Measurements from ENCODE around the gene DCTN1. TPM values are rescaled to one million over a fixed set of nuclear protein-coding genes. Genes with fewer than 3 reads are reported as not detected.

Gene DCTN1
- total RNA-seq, 3 donors from 2014 or later, result 114 to 159 (median 116) TPM

DNA sequence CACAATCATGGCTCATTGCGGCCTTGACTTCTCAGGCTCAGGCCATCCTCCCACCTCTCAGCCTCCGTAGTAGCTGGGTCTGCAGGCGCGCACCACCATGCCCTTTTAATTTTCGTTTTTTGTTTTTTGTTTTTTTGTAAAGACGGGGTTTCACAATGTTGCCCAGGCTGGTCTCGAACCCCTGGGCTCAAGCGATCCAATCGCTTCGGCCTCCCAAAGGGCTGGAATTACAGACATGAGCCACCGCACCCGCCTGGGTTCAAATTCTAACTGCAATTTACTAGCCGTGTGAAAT, 12.3 kb upstream of the DCTN1 start:
- Histone ChIP-seq H3K4me3 (no peak overlapping the region), H3K36me3 (ENCODE audit: low read depth) (no peaks in the 10 kb centered on the region), H3K9me3 (no peaks in the 10 kb centered on the region), H3K4me1 (ENCODE audit: low read depth) (peaks cover 10% of the 10 kb centered on the region)
- DNase-seq (peak in 1 of 3 donors; percentile 38), ATAC-seq (no peak)
- intact Hi-C loops (cut with DNase I, micrococcal nuclease), result loop anchor here in 1 of 2 donors (10.0 kb wide), 1 partner anchor 58 kb away; no protein-coding TSS in a partner anchor
- TF ChIP-seq, protein P1, sequence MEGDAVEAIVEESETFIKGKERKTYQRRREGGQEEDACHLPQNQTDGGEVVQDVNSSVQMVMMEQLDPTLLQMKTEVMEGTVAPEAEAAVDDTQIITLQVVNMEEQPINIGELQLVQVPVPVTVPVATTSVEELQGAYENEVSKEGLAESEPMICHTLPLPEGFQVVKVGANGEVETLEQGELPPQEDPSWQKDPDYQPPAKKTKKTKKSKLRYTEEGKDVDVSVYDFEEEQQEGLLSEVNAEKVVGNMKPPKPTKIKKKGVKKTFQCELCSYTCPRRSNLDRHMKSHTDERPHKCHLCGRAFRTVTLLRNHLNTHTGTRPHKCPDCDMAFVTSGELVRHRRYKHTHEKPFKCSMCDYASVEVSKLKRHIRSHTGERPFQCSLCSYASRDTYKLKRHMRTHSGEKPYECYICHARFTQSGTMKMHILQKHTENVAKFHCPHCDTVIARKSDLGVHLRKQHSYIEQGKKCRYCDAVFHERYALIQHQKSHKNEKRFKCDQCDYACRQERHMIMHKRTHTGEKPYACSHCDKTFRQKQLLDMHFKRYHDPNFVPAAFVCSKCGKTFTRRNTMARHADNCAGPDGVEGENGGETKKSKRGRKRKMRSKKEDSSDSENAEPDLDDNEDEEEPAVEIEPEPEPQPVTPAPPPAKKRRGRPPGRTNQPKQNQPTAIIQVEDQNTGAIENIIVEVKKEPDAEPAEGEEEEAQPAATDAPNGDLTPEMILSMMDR (IDR thresholded peaks at IDR 0.05), result no peak

DNA sequence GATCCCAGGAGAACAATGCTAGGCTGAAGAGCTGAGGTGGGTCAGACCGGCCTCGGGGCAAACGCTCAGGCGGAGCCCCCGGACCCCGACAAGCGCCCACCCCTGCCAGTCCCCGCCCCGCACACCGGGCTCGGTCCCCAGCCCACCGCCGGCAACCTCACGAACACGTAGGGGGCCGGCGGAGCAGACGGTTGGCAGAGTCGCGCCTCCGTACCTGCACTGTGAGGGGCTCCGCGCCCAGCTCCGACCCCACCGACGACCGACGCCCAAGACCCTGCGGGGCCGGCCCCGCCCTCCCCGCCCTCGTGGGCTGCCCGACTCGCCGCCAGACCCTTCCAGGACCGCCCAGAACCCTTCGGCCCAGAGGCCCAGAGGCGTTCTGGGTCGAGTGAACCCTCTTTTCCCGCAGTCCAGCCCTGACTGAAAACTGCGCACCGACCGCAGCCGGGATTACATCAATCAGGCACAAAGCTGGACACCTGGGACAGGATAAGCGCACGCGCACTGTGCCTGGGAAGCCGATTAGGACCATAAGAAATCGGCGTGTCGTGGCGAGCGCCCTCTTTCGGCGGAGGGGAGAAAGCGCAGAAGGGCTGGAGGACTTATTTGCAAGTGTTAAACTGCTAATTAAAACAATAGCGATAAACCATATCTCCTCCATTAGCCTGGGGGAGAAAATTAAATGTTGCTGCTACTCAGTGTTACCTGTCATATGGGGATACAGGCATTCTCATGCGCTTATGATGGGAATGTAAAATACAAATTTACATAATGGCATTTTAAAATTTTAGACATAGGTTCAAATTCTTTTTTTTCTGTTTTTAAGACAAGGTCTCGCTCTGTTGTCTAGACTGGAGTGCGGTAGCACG, 11.7 kb upstream of the DCTN1 start:
- no peaks in the 10 kb centered on the region for H3K36me3 ChIP-seq (ENCODE audit: low read depth)
- H3K4me1 ChIP-seq (ENCODE audit: low read depth), result peaks cover 10% of the 10 kb centered on the region
- H3K4me3 ChIP-seq, result peak overlapping the region; percentile 93
- peak; percentile 99 for ATAC-seq
- intact Hi-C loops (cut with DNase I, micrococcal nuclease), result loop anchor here in 1 of 2 donors (10.0 kb wide), 1 partner anchor 57 kb away; no protein-coding TSS in a partner anchor
- TF ChIP-seq, protein P1 (IDR thresholded peaks at IDR 0.05), result peak; percentile 97
- peak; percentile 91 to 97 (median 95) for DNase-seq
- H3K9me3 ChIP-seq, result no peaks in the 10 kb centered on the region

GRCh38 chr2:74391209-74391579, 11.1 kb upstream of the DCTN1 start:
- Histone ChIP-seq H3K9me3 (no peaks in the 10 kb centered on the region), H3K4me1 (ENCODE audit: low read depth) (peaks cover 10% of the 10 kb centered on the region), H3K4me3 (peak overlapping the region; percentile 93), H3K36me3 (ENCODE audit: low read depth) (no peaks in the 10 kb centered on the region)
- intact Hi-C loops (cut with DNase I, micrococcal nuclease), result loop anchor here in 1 of 2 donors (10.0 kb wide), 1 partner anchor 56 kb away; no protein-coding TSS in a partner anchor
- ATAC-seq, result peak; percentile 38
- TF ChIP-seq, protein P1 (IDR thresholded peaks at IDR 0.05), result no peak
- no peak for DNase-seq

- TF ChIP-seq, protein P1 (IDR thresholded peaks at IDR 0.05), result no peak
- intact Hi-C loops (cut with DNase I, micrococcal nuclease), result loop anchor here in 1 of 2 donors (10.0 kb wide), 1 partner anchor 56 kb away; no protein-coding TSS in a partner anchor
- no peaks in the 10 kb centered on the region for H3K9me3 ChIP-seq
- H3K4me1 ChIP-seq (ENCODE audit: low read depth), result peaks cover 10% of the 10 kb centered on the region
- H3K36me3 ChIP-seq (ENCODE audit: low read depth), result no peaks in the 10 kb centered on the region
- ATAC-seq (no peak), DNase-seq (no peak)
- H3K4me3 ChIP-seq, result no peak overlapping the region
Observed at GRCh38 chr2:74390606-74391005, 10.5 kb upstream of the DCTN1 start.

- Histone ChIP-seq H3K9me3 (no peaks in the 10 kb centered on the region), H3K4me3 (no peak overlapping the region), H3K4me1 (ENCODE audit: low read depth) (peaks cover 14% of the 10 kb centered on the region), H3K36me3 (ENCODE audit: low read depth) (no peaks in the 10 kb centered on the region)
- DNase-seq (no peak), ATAC-seq (no peak)
- intact Hi-C loops (cut with DNase I, micrococcal nuclease), result no loop called here
- TF ChIP-seq, protein P1 (IDR thresholded peaks at IDR 0.05), result no peak
Observed at GRCh38 chr2:74387346-74387745, 7.2 kb upstream of the DCTN1 start.

Measured in mucosa of descending colon (tissue), 3 donors.